ENCODE results near the gene ULK4. TPM values are rescaled to one million over a fixed set of nuclear protein-coding genes. Genes with fewer than 3 reads are reported as not detected.
"Not testable (repeated sequence)": the region's sequence is repeated elsewhere in the genome, so short reads cannot be mapped to it uniquely, and the experiment has no call there.

The ULK4 gene
- total RNA-seq, 2 donors from 2014 or later: 11.1 to 17.9 TPM

GRCh38 chr3:41679374-41679773 lies 282.5 kb downstream of the ULK4 start:
- Histone ChIP-seq H3K4me1 (ENCODE audit: control insufficient read depth, insufficient read depth, low read length) (no peaks in the 10 kb centered on the region), H3K27ac (ENCODE audit: low read depth, low read length) (no peak overlapping the region), H3K4me3 (ENCODE audit: low read length) (no peak overlapping the region), H3K9ac (ENCODE audit: extremely low read depth, low read length, poor library complexity, severe bottlenecking) (no peak overlapping the region), H3K36me3 (ENCODE audit: control insufficient read depth, insufficient read depth, low read length) (no peaks in the 10 kb centered on the region), H3K27me3 (ENCODE audit: control insufficient read depth, insufficient read depth, low read length, poor library complexity, severe bottlenecking) (no peaks in the 10 kb centered on the region), H3K9me3 (ENCODE audit: control insufficient read depth, low read length) (no peaks in the 10 kb centered on the region)
- no peak for DNase-seq
- Mint-ChIP-seq H3K9me3 (no peaks in the 10 kb centered on the region), H3K4me1 (no peaks in the 10 kb centered on the region), H3K27me3 (ENCODE audit: insufficient read depth) (no peaks in the 10 kb centered on the region), H3K27ac (peak overlapping the region; percentile 13), H3K36me3 (ENCODE audit: low read depth) (no peaks in the 10 kb centered on the region), H3K4me3 (no peak overlapping the region)
- TF ChIP-seq, protein P1, sequence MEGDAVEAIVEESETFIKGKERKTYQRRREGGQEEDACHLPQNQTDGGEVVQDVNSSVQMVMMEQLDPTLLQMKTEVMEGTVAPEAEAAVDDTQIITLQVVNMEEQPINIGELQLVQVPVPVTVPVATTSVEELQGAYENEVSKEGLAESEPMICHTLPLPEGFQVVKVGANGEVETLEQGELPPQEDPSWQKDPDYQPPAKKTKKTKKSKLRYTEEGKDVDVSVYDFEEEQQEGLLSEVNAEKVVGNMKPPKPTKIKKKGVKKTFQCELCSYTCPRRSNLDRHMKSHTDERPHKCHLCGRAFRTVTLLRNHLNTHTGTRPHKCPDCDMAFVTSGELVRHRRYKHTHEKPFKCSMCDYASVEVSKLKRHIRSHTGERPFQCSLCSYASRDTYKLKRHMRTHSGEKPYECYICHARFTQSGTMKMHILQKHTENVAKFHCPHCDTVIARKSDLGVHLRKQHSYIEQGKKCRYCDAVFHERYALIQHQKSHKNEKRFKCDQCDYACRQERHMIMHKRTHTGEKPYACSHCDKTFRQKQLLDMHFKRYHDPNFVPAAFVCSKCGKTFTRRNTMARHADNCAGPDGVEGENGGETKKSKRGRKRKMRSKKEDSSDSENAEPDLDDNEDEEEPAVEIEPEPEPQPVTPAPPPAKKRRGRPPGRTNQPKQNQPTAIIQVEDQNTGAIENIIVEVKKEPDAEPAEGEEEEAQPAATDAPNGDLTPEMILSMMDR (conservative IDR thresholded peaks at IDR 0.05): no peak
- WGBS, 2 experiments (ENCODE audit: insufficient coverage in 1 of 2, insufficient read length in 1 of 2): 95% methylated on average over 1 of the region's 1 CpG; no CpG with 5 or more reads in 1 of the 2 experiments

DNA sequence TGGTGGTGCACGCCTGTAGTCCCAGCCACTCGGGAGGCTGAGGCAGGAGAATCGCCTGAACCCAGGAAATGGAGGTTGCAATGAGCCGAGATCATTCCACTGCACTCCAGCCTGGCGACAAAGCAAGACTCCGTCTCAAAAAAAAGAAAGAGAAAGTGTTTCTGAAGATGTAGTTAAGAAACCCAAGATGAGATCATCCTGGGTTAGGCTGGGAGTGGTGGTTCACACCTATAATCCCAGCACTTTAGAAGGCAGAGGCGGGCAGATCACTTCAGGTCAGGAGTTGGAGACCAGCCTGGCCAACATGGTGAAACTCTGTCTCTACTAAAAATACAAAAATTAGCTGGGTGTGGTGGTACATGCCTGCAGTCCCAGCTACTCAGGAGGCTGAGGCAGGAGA lies 286.8 kb downstream of the ULK4 start:
- H3K9me3 ChIP-seq (ENCODE audit: control insufficient read depth, low read length); DNase-seq; H3K4me3 Mint-ChIP-seq; H3K27ac ChIP-seq (ENCODE audit: low read depth, low read length); H3K9me3 Mint-ChIP-seq; H3K9ac ChIP-seq (ENCODE audit: extremely low read depth, low read length, poor library complexity, severe bottlenecking); H3K4me3 ChIP-seq (ENCODE audit: low read length); H3K36me3 ChIP-seq (ENCODE audit: control insufficient read depth, insufficient read depth, low read length); H3K27me3 ChIP-seq (ENCODE audit: control insufficient read depth, insufficient read depth, low read length, poor library complexity, severe bottlenecking); H3K27ac Mint-ChIP-seq; H3K4me1 Mint-ChIP-seq; H3K27me3 Mint-ChIP-seq (ENCODE audit: insufficient read depth); H3K36me3 Mint-ChIP-seq (ENCODE audit: low read depth); H3K4me1 ChIP-seq (ENCODE audit: control insufficient read depth, insufficient read depth, low read length): not testable (repeated sequence)
- 93% methylated on average over 6 to 7 of the region's 7 CpGs for WGBS, 2 experiments (ENCODE audit: insufficient coverage in 1 of 2, insufficient read length in 1 of 2)

GRCh38 chr3:41674449-41674848 lies 287.5 kb downstream of the ULK4 start:
- no peaks in the 10 kb centered on the region for H3K27me3 Mint-ChIP-seq (ENCODE audit: insufficient read depth)
- no peak overlapping the region for H3K4me3 Mint-ChIP-seq
- peaks cover 2% of the 10 kb centered on the region for H3K36me3 Mint-ChIP-seq (ENCODE audit: low read depth)
- whole genome bisulfite sequencing, 2 experiments (ENCODE audit: insufficient coverage in 1 of 2, insufficient read length in 1 of 2): 93 to 94% methylated on average over 3 to 4 of the region's 4 CpGs
- TF ChIP-seq, protein P1 (conservative IDR thresholded peaks at IDR 0.05): no peak
- H3K27ac Mint-ChIP-seq: no peak overlapping the region
- Histone ChIP-seq H3K9me3 (ENCODE audit: control insufficient read depth, low read length) (peaks cover 4% of the 10 kb centered on the region), H3K27me3 (ENCODE audit: control insufficient read depth, insufficient read depth, low read length, poor library complexity, severe bottlenecking) (no peaks in the 10 kb centered on the region), H3K4me3 (ENCODE audit: low read length) (no peak overlapping the region), H3K27ac (ENCODE audit: low read depth, low read length) (no peak overlapping the region), H3K36me3 (ENCODE audit: control insufficient read depth, insufficient read depth, low read length) (no peaks in the 10 kb centered on the region), H3K9ac (ENCODE audit: extremely low read depth, low read length, poor library complexity, severe bottlenecking) (no peak overlapping the region), H3K4me1 (ENCODE audit: control insufficient read depth, insufficient read depth, low read length) (no peaks in the 10 kb centered on the region)
- H3K9me3 Mint-ChIP-seq: peaks cover 7% of the 10 kb centered on the region
- no peaks in the 10 kb centered on the region for H3K4me1 Mint-ChIP-seq
- no peak for DNase-seq

DNA sequence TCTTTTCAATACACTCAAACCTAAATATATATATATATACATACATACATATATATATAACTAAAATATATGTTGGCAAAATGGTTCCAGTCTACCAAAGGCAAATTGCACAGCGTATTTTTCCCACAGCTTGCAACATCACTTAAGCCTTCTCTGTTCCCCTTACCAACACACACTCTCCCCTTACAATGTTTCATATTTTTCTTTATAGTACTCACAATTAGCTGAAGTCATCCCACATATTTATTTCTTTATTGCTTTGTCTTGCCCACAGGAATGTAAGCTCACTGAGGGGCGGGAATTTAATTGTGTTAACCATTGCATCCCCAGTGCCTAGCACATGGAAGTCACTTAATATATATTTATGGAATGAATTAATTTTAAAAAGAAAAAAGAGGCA lies 288.3 kb downstream of the ULK4 start:
- TF ChIP-seq, protein P1 (conservative IDR thresholded peaks at IDR 0.05): no peak
- no peaks in the 10 kb centered on the region for H3K4me1 Mint-ChIP-seq
- H3K27me3 ChIP-seq (ENCODE audit: control insufficient read depth, insufficient read depth, low read length, poor library complexity, severe bottlenecking): no peaks in the 10 kb centered on the region
- DNase-seq: no peak
- H3K4me1 ChIP-seq (ENCODE audit: control insufficient read depth, insufficient read depth, low read length): no peaks in the 10 kb centered on the region
- H3K4me3 Mint-ChIP-seq: no peak overlapping the region
- peaks cover 4% of the 10 kb centered on the region for H3K9me3 ChIP-seq (ENCODE audit: control insufficient read depth, low read length)
- WGBS, 2 experiments (ENCODE audit: insufficient coverage in 1 of 2, insufficient read length in 1 of 2): 91 to 100% methylated on average over 1 to 2 of the region's 2 CpGs
- H3K27ac ChIP-seq (ENCODE audit: low read depth, low read length): no peak overlapping the region
- H3K9me3 Mint-ChIP-seq: peaks cover 7% of the 10 kb centered on the region
- H3K4me3 ChIP-seq (ENCODE audit: low read length): no peak overlapping the region
- H3K9ac ChIP-seq (ENCODE audit: extremely low read depth, low read length, poor library complexity, severe bottlenecking): no peak overlapping the region
- H3K27me3 Mint-ChIP-seq (ENCODE audit: insufficient read depth): no peaks in the 10 kb centered on the region
- no peaks in the 10 kb centered on the region for H3K36me3 ChIP-seq (ENCODE audit: control insufficient read depth, insufficient read depth, low read length)
- H3K27ac Mint-ChIP-seq: no peak overlapping the region
- H3K36me3 Mint-ChIP-seq (ENCODE audit: low read depth): peaks cover 2% of the 10 kb centered on the region

Data from endodermal cell (in vitro differentiated cells).